Measurements from ENCODE around the gene DGKK.

DNA sequence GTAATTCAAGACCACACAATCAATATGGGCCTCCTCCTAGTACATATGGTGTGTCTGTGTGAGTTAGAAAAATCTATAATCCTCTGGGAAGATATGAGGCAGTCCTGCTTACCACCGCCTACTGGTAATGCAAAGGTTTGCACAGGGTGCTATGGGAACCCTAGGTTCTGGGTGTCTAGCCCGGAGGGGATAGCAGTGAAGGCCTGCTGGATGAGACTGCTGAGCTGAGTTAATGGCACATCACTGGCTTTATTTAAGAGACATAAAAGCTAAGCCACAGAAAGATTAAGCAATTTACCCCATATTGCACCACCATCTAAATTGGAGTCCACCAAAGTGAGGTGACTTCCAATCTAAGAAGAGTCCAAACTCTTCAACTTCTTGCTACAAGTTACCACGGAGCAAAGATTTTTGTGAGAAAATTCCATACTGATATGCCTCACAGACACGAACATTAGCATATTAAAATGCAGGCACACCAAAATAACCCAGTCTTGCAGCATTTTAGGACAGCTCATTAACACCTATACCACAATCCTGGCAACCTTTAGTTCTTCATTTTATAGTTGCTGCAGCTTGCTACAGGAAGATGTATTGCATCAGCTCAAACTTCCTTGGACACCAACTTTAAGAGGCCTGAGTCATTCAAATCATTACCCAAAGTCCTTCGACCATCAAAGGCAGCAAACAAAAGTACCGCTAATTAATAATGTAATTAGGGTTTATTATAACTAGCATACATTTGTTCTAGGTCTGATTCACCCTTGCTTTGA is 13.7 kb downstream of the DGKK start:
- TF ChIP-seq, protein P1, sequence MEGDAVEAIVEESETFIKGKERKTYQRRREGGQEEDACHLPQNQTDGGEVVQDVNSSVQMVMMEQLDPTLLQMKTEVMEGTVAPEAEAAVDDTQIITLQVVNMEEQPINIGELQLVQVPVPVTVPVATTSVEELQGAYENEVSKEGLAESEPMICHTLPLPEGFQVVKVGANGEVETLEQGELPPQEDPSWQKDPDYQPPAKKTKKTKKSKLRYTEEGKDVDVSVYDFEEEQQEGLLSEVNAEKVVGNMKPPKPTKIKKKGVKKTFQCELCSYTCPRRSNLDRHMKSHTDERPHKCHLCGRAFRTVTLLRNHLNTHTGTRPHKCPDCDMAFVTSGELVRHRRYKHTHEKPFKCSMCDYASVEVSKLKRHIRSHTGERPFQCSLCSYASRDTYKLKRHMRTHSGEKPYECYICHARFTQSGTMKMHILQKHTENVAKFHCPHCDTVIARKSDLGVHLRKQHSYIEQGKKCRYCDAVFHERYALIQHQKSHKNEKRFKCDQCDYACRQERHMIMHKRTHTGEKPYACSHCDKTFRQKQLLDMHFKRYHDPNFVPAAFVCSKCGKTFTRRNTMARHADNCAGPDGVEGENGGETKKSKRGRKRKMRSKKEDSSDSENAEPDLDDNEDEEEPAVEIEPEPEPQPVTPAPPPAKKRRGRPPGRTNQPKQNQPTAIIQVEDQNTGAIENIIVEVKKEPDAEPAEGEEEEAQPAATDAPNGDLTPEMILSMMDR (IDR thresholded peaks at IDR 0.05): no peak
- no peak for TF ChIP-seq EZH2phosphoT487 (IDR thresholded peaks at IDR 0.05)

Measured in neural progenitor cell (in vitro differentiated cells).